HG03095 (cell line): Measurements from ENCODE around the gene CCDC30.

Source experiments
- ATAC-seq: cut with Tn5 transposase; IDR thresholded peaks from one replicate; pipeline ENCODE4 v1.9.1; 2021; ENCODE audit warnings: moderate library complexity; ENCODE audit not compliant: unreplicated experiment

CCDC30 gene

DNA sequence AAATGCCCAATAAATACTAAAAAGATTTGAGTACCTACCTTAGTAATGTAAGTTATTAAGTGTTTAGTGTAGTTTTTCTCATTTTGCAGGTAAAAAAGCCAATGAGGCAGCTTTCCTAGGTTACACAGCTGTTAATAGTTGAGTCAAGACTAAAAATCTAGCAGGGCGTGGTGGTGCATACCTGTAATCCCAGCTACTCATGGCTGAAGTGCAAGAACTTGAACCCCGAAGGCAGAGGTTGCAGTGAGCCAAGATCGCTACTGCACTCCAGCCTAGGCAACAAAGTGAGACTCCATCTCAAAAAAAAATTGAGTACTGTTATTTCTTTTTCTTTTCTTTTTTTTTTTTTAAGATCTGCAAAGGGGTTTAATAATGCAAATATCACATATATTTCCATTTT lies 226.8 kb downstream of the CCDC30 start:
- ATAC-seq = no peak

DNA sequence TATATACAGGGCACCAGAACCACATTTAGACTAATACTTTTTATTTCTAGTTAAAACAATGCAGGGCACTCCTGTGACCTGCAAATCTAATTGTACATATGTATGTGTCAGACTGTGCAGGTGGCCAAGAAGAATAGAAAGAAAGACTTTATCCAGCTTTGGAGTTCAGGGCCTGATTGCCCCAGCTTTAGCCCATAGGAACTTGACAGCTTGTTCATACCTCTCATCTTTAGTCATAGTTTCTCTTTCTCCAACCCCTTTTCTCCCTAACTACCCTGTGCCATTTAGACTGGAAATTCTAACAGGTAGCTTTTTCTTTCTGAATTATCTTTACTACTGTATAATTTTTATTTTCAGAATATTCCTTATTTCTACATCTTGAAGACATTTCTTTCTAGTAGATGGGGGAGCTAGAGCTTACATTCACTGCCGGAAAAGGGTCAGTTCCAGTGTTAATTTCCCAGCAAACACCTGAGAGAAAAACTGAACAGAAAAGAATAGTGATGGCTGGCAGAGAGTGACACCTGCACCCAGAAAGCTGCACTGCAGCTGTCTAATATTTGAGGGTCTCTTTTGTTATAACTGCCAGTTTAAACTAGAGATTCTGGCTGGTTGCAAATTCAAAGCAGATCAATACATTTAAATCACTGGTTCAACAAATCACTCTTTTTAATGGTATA lies 227.5 kb downstream of the CCDC30 start:
- no peak for ATAC-seq

DNA sequence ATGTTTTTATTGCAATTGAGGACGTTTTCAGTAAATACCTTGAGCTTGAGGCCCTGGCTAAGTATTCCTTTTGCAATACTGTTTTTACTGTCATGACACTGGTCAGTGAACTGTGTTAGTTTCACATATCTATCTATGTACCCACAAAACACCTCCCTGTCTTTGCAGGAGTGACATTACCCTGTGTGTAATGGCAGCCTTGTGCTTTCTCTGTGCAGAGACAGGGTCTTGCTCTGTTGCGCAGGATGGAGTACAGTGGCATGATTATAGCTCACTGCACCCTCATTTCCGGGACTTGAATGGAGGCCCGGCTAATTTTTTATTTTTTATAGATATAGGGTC lies 228.0 kb downstream of the CCDC30 start:
- no peak for ATAC-seq

DNA sequence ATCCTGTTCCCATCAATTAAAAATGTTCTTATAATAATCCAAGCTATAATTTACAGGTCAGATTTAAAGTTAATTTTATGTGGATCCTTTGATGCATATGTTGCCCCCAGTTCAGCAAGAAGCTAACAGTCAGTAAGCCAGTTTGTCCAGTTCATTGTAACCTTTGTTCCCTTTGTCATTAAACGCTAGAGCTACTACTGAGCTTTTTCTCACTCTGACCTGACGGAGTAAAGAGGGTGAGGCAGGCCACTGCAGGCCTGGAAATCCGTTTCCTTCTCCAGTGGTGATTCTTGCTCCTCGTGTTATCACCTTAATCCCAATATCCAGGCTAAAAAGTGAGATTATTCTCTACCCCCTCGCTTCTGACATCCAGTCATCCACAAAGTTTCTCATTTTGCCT lies 229.4 kb downstream of the CCDC30 start:
- ATAC-seq = no peak

DNA sequence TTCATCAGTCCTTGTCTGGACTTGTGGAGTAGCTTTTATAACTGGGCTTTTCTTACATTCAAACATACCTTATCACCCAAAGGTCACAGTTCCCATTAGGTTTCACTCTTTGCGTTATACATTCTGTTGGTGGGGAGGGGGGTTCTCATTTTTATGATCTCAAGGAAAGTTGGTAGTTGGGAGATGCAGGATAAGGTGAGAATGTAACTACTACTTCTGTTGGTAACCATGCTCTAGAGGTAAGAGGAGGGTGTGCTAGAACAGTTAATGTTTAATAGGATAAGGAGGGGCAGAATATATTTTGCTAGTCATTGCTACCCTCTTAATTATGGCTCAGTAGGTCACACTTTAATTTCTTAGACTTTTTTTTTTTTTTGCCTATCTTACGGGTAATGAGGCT lies 229.8 kb downstream of the CCDC30 start:
- ATAC-seq = no peak

DNA sequence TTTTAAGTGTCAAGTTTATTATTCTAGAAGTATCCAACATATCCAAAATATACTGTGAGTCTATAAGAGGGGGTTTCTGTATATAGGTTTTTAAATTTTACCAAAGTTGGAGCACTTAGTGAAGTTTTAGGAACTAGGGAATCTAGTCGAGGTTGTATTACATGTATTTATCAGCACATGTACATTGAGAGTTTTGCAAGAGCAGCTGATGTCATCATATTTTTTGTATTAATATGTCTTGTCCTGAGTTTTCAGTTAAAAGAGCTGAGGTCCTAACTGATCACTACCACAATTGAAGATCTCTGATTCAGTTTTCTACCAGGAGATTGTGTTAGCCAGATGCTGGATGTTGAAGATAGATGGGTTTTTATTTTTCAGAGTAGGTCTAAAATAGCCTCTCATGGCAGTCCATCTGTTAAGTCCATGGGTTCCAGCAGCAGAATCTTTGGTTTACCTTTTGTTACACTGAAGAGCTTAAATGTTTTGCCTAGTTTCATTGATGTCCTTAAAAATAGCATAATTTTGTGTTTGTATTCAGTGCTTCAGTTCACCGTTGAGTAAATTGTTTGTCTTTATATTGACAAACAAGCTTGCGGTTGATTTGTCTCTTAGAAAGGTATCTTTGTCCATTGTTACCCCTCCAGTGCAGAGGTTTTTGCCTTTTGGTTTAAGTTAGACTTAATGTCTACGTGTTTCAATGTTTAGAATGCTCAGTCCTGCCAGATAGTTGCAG lies 235.2 kb downstream of the CCDC30 start:
- no peak for ATAC-seq

DNA sequence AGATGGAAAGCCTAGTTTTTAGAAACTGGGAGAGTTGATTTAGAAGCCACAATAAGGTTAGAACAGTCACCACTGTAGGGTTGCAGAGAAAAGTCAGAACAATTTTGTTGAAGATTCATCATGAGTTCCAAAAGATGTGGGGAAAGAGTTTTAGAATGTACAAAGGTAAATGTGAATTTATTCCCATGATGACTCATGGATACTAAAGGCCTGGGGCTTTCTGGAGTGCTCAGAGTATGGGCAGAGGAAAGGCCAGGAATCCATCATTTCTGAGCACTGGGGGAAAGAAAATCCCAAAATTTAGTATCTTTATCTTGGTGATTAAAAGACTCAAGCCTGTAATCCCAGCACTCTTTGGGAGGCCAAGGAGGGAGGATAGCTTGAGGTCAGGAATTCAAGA lies 236.9 kb downstream of the CCDC30 start:
- no peak for ATAC-seq

DNA sequence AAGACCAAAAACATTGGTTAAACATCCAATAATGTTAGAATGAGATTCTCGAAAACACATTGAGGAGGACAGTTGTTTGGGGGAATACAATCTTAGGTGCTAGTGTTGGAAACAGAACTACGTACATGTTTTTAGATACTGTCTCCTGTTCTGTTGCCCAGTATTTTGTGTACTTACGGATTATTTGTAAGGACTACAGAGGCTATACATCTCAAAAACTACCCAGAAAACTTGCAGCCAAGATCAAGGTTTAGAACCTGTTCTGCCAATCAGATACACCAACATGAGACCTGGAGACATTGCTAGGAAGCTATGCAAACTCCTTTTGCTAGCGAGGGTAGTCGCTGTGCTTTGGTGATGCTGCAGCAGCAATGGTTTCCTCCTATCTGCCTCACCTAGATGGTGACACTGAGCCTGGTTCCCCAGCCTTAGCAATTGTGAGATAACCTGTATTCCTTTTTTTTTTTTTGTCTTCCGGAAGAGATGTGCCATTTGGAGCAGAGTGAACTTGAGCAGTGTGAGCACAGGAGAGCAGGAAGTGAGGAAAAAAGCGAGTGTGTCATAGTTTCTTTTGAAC lies 240.9 kb downstream of the CCDC30 start:
- no peak for ATAC-seq
